ENCODE measurements around the gene GLUL.

DNA sequence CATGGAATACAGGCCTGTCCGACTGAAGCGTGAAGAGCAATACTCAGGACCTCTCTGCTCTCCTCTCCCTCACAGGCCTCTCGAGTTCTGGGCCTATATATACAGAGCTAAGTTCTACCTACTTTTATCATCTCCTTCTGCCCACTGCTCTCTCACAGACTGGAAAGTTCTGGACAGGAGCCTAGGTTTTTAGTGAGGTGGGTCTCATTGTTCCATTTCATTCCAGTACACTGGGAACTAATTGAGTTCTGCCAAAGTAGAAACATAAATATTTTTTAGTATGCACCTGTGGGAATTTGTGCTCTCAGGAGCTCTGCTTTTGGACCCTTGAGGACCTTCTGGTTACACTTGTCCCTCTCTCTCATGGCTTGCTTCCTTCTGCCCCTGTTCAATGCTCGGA is 9.0 kb upstream of the GLUL start, which contains the start of gene TEDDM1:
- TF ChIP-seq, protein P1, sequence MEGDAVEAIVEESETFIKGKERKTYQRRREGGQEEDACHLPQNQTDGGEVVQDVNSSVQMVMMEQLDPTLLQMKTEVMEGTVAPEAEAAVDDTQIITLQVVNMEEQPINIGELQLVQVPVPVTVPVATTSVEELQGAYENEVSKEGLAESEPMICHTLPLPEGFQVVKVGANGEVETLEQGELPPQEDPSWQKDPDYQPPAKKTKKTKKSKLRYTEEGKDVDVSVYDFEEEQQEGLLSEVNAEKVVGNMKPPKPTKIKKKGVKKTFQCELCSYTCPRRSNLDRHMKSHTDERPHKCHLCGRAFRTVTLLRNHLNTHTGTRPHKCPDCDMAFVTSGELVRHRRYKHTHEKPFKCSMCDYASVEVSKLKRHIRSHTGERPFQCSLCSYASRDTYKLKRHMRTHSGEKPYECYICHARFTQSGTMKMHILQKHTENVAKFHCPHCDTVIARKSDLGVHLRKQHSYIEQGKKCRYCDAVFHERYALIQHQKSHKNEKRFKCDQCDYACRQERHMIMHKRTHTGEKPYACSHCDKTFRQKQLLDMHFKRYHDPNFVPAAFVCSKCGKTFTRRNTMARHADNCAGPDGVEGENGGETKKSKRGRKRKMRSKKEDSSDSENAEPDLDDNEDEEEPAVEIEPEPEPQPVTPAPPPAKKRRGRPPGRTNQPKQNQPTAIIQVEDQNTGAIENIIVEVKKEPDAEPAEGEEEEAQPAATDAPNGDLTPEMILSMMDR (conservative IDR thresholded peaks at IDR 0.05; ENCODE audit: low read depth, low read length), result no peak
- no peak for TF ChIP-seq EZH2phosphoT487 (IDR thresholded peaks at IDR 0.05; ENCODE audit: borderline replicate concordance, low read length)
